ENCODE results near the gene SIK3. TPM values are rescaled to one million over a fixed set of nuclear protein-coding genes. Genes with fewer than 3 reads are reported as not detected.

SIK3 gene
- total RNA-seq, 1 experiment from 2014 or later, result 31.4 TPM

DNA sequence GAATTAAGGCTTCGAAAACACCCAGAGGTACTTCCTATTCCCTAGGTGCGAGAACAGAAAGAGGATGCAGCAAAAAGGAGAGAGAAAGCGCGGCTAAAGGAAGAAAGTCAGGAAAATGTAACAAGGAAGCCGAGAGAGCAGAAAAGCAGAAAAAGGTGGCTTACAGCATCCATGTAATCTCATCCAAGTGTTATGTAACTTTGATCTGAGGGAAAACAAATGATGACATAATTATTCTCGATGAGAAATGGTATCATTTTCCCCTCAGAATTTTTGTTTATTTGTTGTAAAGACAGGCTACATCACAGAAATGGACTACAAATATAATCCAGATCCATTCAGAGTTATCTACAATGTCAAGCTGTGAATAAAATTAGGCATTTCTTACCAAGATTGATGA lies 191.7 kb downstream of the SIK3 start:
- no CpG with 5 or more reads among the region's 6 CpGs for WGBS (ENCODE audit: extremely low coverage, insufficient read length, low lambda C conversion rate)
- TF ChIP-seq, protein P1, sequence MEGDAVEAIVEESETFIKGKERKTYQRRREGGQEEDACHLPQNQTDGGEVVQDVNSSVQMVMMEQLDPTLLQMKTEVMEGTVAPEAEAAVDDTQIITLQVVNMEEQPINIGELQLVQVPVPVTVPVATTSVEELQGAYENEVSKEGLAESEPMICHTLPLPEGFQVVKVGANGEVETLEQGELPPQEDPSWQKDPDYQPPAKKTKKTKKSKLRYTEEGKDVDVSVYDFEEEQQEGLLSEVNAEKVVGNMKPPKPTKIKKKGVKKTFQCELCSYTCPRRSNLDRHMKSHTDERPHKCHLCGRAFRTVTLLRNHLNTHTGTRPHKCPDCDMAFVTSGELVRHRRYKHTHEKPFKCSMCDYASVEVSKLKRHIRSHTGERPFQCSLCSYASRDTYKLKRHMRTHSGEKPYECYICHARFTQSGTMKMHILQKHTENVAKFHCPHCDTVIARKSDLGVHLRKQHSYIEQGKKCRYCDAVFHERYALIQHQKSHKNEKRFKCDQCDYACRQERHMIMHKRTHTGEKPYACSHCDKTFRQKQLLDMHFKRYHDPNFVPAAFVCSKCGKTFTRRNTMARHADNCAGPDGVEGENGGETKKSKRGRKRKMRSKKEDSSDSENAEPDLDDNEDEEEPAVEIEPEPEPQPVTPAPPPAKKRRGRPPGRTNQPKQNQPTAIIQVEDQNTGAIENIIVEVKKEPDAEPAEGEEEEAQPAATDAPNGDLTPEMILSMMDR (conservative IDR thresholded peaks at IDR 0.05), result no peak

More for the DNA sequence above, 191.7 kb downstream of the SIK3 start:
- Histone ChIP-seq H2BK12ac (ENCODE audit: insufficient read length, low read depth, low read length) (no peak overlapping the region), H3K9me3 (ENCODE audit: control insufficient read depth, low read depth, low read length) (no peaks in the 10 kb centered on the region), H3K9ac (ENCODE audit: extremely low read depth, insufficient read length, low read length) (no peak overlapping the region), H3T11ph (ENCODE audit: low read length) (no peak overlapping the region), H3K56ac (ENCODE audit: insufficient read length, low read depth, low read length) (no peak overlapping the region), H4K91ac (ENCODE audit: insufficient read length, low read depth, low read length) (no peak overlapping the region), H3K23ac (ENCODE audit: insufficient read length, low read depth, low read length) (no peak overlapping the region), H2AK5ac (ENCODE audit: insufficient read length, low read length) (no peak overlapping the region), H4K20me1 (ENCODE audit: control insufficient read depth, insufficient read depth, insufficient read length) (no peaks in the 10 kb centered on the region), H3K27me3 (ENCODE audit: insufficient read depth, low read length) (no peaks in the 10 kb centered on the region), H2BK15ac (ENCODE audit: low read depth, low read length) (no peak overlapping the region), H2AFZ (ENCODE audit: low read length) (no peak overlapping the region), H3K14ac (ENCODE audit: insufficient read depth, low read length) (no peak overlapping the region), H2BK5ac (ENCODE audit: insufficient read length, low read length) (no peak overlapping the region), H3K4me2 (ENCODE audit: insufficient read depth, insufficient read length, low read length) (no peak overlapping the region), H3K27ac (ENCODE audit: insufficient read length, low read depth, low read length) (no peak overlapping the region), H3K23me2 (ENCODE audit: insufficient read length, low read depth, low read length, poor library complexity, severe bottlenecking) (no peaks in the 10 kb centered on the region), H3K79me2 (ENCODE audit: insufficient read depth, low read length) (no peaks in the 10 kb centered on the region), H4K8ac (replicated peaks; ENCODE audit: insufficient read length, low read depth, low read length) (no peak overlapping the region), H2BK20ac (ENCODE audit: low read depth, low read length, poor library complexity, severe bottlenecking) (no peak overlapping the region), H2BK120ac (ENCODE audit: low read depth, low read length, poor library complexity, severe bottlenecking) (no peak overlapping the region), H3K4ac (ENCODE audit: low read depth, low read length) (no peak overlapping the region), H3K4me1 (ENCODE audit: insufficient read depth, low read length) (no peaks in the 10 kb centered on the region), H4K5ac (ENCODE audit: insufficient read length, low read depth, low read length) (no peak overlapping the region), H3K79me1 (ENCODE audit: insufficient read depth, low read depth, low read length, poor library complexity, severe bottlenecking) (no peaks in the 10 kb centered on the region), H3K18ac (ENCODE audit: insufficient read length, low read depth, low read length) (no peak overlapping the region)
- Mint-ChIP-seq H3K27me3 (ENCODE audit: low read depth) (no peaks in the 10 kb centered on the region), H3K36me3 (ENCODE audit: insufficient read depth in 1 of 3, low read depth in 3 of 3) (peaks cover 0 to 1% (median 0%) of the 10 kb centered on the region in 3 experiments; a peak in 1 of 7 replicates), H3K4me3 (no peak overlapping the region), H3K4me1 (no peaks in the 10 kb centered on the region), H3K27ac (peak overlapping the region in 1 of 3 experiments; percentile 15; a peak in 1 of 7 replicates), H3K9me3 (no peaks in the 10 kb centered on the region)
- DNase-seq, result no peak
